ENCODE results near the gene CCDC57.

CCDC57 gene

GRCh38 chr17:82080789-82081464, 131.7 kb downstream of the CCDC57 start:
- DNase-seq (ENCODE audit: low read depth), result no peak

- no peak for DNase-seq (ENCODE audit: low read depth)
Observed at GRCh38 chr17:82080048-82080788, 132.4 kb downstream of the CCDC57 start.

- DNase-seq (ENCODE audit: low read depth), result no peak
Observed at GRCh38 chr17:82079001-82079677, 133.5 kb downstream of the CCDC57 start.

- no peak for DNase-seq (ENCODE audit: low read depth)
Observed at GRCh38 chr17:82078433-82078832, 134.2 kb downstream of the CCDC57 start.

- DNase-seq (ENCODE audit: low read depth), result no peak
Observed at GRCh38 chr17:82077617-82078358, 134.9 kb downstream of the CCDC57 start.

GRCh38 chr17:82076785-82077591, 135.7 kb downstream of the CCDC57 start:
- DNase-seq (ENCODE audit: low read depth), result no peak

GRCh38 chr17:82076018-82076784, 136.4 kb downstream of the CCDC57 start:
- DNase-seq (ENCODE audit: low read depth), result no peak

- DNase-seq (ENCODE audit: low read depth), result no peak
Observed at GRCh38 chr17:82073446-82073845, 139.2 kb downstream of the CCDC57 start.

- DNase-seq (ENCODE audit: low read depth), result no peak
Observed at GRCh38 chr17:82072827-82073226, 139.8 kb downstream of the CCDC57 start.

GRCh38 chr17:82070611-82071010, 142.0 kb downstream of the CCDC57 start:
- DNase-seq (ENCODE audit: low read depth), result no peak

- no peak for DNase-seq (ENCODE audit: low read depth)
Observed at GRCh38 chr17:82065638-82066303, 146.9 kb downstream of the CCDC57 start, which contains the start of gene DUS1L. TSS of gene DUS1L (minus strand) at chr17:82065804. CDS start at chr17:82065059, 745 bp downstream.

GRCh38 chr17:82065193-82065637, 147.4 kb downstream of the CCDC57 start:
- no peak for DNase-seq (ENCODE audit: low read depth)

- no peak for DNase-seq (ENCODE audit: low read depth)
Observed at GRCh38 chr17:82064433-82065192, 148.0 kb downstream of the CCDC57 start.

- DNase-seq (ENCODE audit: low read depth), result no peak
Observed at GRCh38 chr17:82063424-82064415, 148.9 kb downstream of the CCDC57 start.

- DNase-seq (ENCODE audit: low read depth), result no peak
Observed at GRCh38 chr17:82062984-82063368, 149.7 kb downstream of the CCDC57 start.

GRCh38 chr17:82062076-82062983, 150.3 kb downstream of the CCDC57 start:
- no peak for DNase-seq (ENCODE audit: low read depth)

Measured in fibroblast of the conjunctiva (primary cell).